Stomach (tissue), 9 donors: ENCODE measurements around the gene NCMAP. TPM values are rescaled to one million over a fixed set of nuclear protein-coding genes. Genes with fewer than 3 reads are reported as not detected.

Experiments used
- DNase-seq, 2 donors: peaks; one replicate each; pipeline versions ENCODE4 v3.0.0 to v3.0.0-alpha.2; 2013 to 2019
- H3K27ac ChIP-seq, 5 donors: fragments of 200-600 bp in 4 of 5; sonication (generic) in 4 of 5; one replicate each; pipeline ENCODE4 v1.5.1; 2013 to 2019; ENCODE audit warnings: mild to moderate bottlenecking in 1 of 5, moderate library complexity in 1 of 5
- H3K27me3 ChIP-seq, 3 donors: fragments of 200-600 bp; sonication (generic); one replicate each; pipeline ENCODE4 v1.5.1; 2017 to 2019; ENCODE audit warnings: mixed run types in 1 of 3
- H3K36me3 ChIP-seq, 4 donors: fragments of 200-600 bp; sonication (generic); 1 replicate in 3 of 4; 2 replicates in 1 of 4; pipeline ENCODE4 v1.5.1; 2016 to 2019
- H3K4me1 ChIP-seq, 4 donors: fragments of 200-600 bp; sonication (generic); one replicate each; pipeline ENCODE4 v1.5.1; 2016 to 2019
- H3K4me3 ChIP-seq, 4 donors: fragments of 200-600 bp; sonication (generic) in 3 of 4; one replicate each; pipeline ENCODE4 v1.5.1; 2016 to 2019; ENCODE audit warnings: mild to moderate bottlenecking in 1 of 4
- H3K9me3 ChIP-seq, 4 donors: fragments of 200-600 bp; sonication (generic); one replicate each; pipeline ENCODE4 v1.5.1; 2016 to 2019
- EP300 ChIP-seq: sonication (generic); formaldehyde crosslinking; IDR thresholded peaks from one replicate; pipeline ENCODE4 v1.6.1; 2017; ENCODE audit warnings: antibody characterized with exemption
- POLR2A ChIP-seq, 4 donors: fragments of 450-650 bp; IDR thresholded peaks; one replicate each; pipeline ENCODE4 v1.6.1; 2016; ENCODE audit warnings: antibody characterized with exemption in 4 of 4, control low read depth in 2 of 4, mild to moderate bottlenecking in 1 of 4, moderate library complexity in 1 of 4
- POLR2AphosphoS5 ChIP-seq, 3 donors: sonication (generic); formaldehyde crosslinking; IDR thresholded peaks; one replicate each; pipeline ENCODE4 v1.6.1; 2016; ENCODE audit warnings: antibody characterized with exemption in 3 of 3
- WGBS, 5 donors: extraction: QIAGEN DNeasy Blood & Tissue Kit in 3 of 5; methylation state at CpG; one replicate each; pipeline versions ENCODE4 v1.1.5 to v1.1.7; 2013 to 2018; 5-methylcytosine and 5-hydroxymethylcytosine counted together
- intact Hi-C: fragments of 100-400 bp; cut with DNase I; formaldehyde crosslinking; loops from one replicate; pipeline ENCODE4 v1.15.1; 2023; ENCODE audit warnings: low total_unique reads
- polyA plus RNA-seq, 3 donors: library from polyadenylated mRNA; stranded (reverse); fragments of 200-250 nt; gene quantifications; one replicate each; pipeline ENCODE4 v1.2.3, GENCODE V29; 2013
- total RNA-seq, 5 donors: library from RNA; depleted of rRNA; stranded (reverse); fragments of >200 nt; gene quantifications; one replicate each; pipeline versions ENCODE4 v1.1.0 to v1.2.3, GENCODE V29; 2014 to 2016
- TF ChIP-seq, protein P1 (sequence below), 7 experiments: fragments of 450-650 bp in 4 of 7; fragments of 200-600 bp in 3 of 7; sonication (generic) in 3 of 7; IDR thresholded peaks; one replicate each; pipeline ENCODE4 v1.5.1; 2016 to 2019; ENCODE audit warnings: antibody characterized with exemption in 7 of 7, control low read depth in 2 of 7, mild to moderate bottlenecking in 1 of 7
- donor health status: healthy with polysubstance abuse.
- donor health status: Bipolar disorder and iron deficiency.
- donor health status: healthy.

The NCMAP gene
- total and polyA plus RNA-seq, 8 donors: 0.29 to 9.3 (median 4.1) TPM

DNA sequence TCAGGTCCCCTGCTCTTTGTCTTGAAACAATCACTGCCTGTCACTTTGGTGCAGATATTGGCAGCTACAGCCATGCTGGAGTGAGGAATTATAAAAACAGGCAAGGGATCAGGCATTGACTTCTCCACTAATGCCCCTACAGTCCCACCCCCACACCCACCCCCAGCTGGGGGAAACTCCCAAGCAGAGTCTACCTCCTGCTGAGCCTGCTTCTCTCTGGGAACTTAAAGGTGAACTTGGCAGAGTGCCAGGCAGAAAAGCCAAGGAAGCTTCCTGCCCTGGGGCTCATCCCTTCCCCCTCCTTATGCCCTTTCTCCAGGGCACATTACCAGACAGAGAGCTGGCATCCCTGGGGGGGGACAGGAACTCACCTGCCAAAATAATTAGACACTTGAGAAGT lies 6.7 kb downstream of the NCMAP start:
- H3K27me3 ChIP-seq: peaks cover 0 to 8% (median 0%) of the 10 kb centered on the region in 3 donors
- TF ChIP-seq POLR2A (IDR thresholded peaks at IDR 0.05) (no peak), POLR2AphosphoS5 (IDR thresholded peaks at IDR 0.05) (no peak), EP300 (no peak)
- TF ChIP-seq, protein P1, sequence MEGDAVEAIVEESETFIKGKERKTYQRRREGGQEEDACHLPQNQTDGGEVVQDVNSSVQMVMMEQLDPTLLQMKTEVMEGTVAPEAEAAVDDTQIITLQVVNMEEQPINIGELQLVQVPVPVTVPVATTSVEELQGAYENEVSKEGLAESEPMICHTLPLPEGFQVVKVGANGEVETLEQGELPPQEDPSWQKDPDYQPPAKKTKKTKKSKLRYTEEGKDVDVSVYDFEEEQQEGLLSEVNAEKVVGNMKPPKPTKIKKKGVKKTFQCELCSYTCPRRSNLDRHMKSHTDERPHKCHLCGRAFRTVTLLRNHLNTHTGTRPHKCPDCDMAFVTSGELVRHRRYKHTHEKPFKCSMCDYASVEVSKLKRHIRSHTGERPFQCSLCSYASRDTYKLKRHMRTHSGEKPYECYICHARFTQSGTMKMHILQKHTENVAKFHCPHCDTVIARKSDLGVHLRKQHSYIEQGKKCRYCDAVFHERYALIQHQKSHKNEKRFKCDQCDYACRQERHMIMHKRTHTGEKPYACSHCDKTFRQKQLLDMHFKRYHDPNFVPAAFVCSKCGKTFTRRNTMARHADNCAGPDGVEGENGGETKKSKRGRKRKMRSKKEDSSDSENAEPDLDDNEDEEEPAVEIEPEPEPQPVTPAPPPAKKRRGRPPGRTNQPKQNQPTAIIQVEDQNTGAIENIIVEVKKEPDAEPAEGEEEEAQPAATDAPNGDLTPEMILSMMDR (IDR thresholded peaks at IDR 0.05): no peak
- no peaks in the 10 kb centered on the region for H3K36me3 ChIP-seq
- no peak overlapping the region for H3K27ac ChIP-seq
- H3K4me1 ChIP-seq: peaks cover 4 to 28% (median 9%) of the 10 kb centered on the region in 4 donors
- intact Hi-C loops: no loop called here
- peak; percentile 32 to 76 for DNase-seq
- no peaks in the 10 kb centered on the region for H3K9me3 ChIP-seq
- no peak overlapping the region for H3K4me3 ChIP-seq

DNA sequence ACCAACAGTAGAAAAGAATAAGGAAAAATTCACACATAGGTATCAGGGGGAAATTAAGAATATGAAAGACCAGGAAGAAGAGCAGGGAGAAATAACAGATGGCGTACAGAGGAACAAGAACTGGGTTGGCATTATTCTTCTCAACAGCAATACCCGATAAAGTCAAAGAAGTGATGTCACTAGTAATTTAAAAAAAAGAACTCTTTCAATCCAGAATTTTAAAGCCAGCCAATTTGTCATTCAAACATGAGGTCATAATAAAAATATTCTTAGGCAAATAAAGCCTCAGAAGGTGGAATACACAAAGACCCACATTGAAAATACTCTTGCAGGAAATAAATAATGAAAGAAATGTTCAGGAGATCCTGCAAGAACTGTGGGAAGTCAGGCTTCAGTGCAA lies 8.8 kb downstream of the NCMAP start:
- H3K9me3 ChIP-seq: no peaks in the 10 kb centered on the region
- H3K27ac ChIP-seq: peak overlapping the region in 2 of 5 donors; percentile 41 to 55
- peaks cover 10 to 27% (median 13%) of the 10 kb centered on the region in 4 donors for H3K4me1 ChIP-seq
- H3K27me3 ChIP-seq: no peaks in the 10 kb centered on the region
- no peak for TF ChIP-seq EP300
- TF ChIP-seq POLR2AphosphoS5 (IDR thresholded peaks at IDR 0.05): no peak
- TF ChIP-seq POLR2A (IDR thresholded peaks at IDR 0.05): no peak
- TF ChIP-seq, protein P1 (IDR thresholded peaks at IDR 0.05): no peak
- DNase-seq: no peak
- intact Hi-C loops: no loop called here
- WGBS, 5 donors: 36 to 61% (median 58%) methylated on average over 2 of the region's 2 CpGs
- H3K36me3 ChIP-seq: no peaks in the 10 kb centered on the region
- H3K4me3 ChIP-seq: no peak overlapping the region

DNA sequence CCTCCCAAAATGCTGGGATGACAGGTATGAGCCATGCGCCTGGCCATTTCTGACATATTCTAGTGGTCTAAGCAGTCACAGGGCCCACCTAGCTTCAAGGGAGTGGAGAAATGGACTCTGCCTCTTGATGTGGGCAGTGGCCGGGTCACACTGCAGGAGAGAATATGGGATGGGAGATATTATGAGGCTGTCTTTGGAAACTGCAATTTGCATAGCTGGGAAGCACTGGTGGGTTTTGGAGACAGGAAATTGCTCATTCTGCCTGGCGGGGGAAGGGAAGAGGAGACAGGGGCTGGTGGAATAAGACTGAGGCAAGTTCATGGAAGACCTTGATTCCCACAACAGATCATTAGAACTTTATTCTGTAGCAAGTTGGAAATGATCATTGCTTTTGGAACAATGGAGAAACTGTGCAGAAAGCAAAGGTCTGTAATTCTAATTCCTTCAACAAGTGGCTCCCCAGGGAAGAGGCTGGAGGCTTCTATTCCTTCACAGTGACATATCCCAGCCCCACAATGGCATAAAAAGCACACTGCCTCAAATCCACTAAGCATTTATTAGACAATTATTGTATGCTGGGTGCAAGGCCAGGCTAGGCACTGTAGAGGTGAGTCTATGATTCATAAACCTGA lies 10.5 kb downstream of the NCMAP start:
- 82 to 93% (median 89%) methylated on average over 3 of the region's 3 CpGs for WGBS, 5 donors
- Histone ChIP-seq H3K9me3 (no peaks in the 10 kb centered on the region), H3K27ac (peak overlapping the region in 1 of 5 donors; percentile 85), H3K36me3 (no peaks in the 10 kb centered on the region), H3K4me3 (no peak overlapping the region), H3K27me3 (no peaks in the 10 kb centered on the region), H3K4me1 (peaks cover 10 to 27% (median 13%) of the 10 kb centered on the region in 4 donors)
- DNase-seq: no peak
- no peak for TF ChIP-seq POLR2A (IDR thresholded peaks at IDR 0.05)
- TF ChIP-seq EP300: no peak
- TF ChIP-seq POLR2AphosphoS5 (IDR thresholded peaks at IDR 0.05): no peak
- TF ChIP-seq, protein P1 (IDR thresholded peaks at IDR 0.05): no peak
- intact Hi-C loops: no loop called here

DNA sequence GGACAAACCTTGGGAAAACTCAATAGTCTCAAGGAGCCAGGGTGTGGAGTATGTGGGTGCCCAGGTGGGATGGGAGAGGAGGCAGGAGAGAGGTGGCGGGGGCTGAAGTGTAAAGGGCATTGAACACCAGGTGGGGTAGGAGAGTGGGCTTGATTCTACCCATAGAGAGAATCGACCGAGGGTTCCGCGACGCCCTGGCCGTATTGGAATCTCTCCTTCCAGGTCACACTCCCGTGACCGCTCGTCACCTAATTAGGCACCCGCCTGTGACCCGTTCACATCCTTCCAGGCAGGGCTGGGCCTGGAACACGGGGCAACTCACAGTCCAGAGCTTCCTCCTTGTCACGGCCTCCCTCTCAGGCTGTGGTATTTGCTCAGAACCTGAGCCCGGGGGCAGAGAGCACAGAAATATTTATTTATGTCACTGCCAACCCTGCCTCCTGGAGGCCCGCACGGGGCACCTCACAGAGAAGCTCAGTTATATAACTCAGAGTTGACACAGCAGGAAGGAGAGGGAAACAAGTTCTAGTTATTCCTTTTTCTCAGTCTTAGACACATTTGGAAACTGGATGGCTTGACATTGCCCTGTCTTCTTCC lies 12.0 kb downstream of the NCMAP start:
- 18 to 42% (median 23%) methylated on average over 17 of the region's 17 CpGs for WGBS, 5 donors
- TF ChIP-seq POLR2AphosphoS5 (IDR thresholded peaks at IDR 0.05) (peak in 2 of 3 donors; percentile 42 to 53), POLR2A (IDR thresholded peaks at IDR 0.05) (no peak), EP300 (no peak)
- TF ChIP-seq, protein P1 (IDR thresholded peaks at IDR 0.05): peak in 1 of 7 experiments; percentile 48
- peak overlapping the region; percentile 75 to 85 (median 79) for H3K27ac ChIP-seq
- no peak overlapping the region for H3K4me3 ChIP-seq
- intact Hi-C loops: no loop called here
- DNase-seq: peak; percentile 87 to 94
- H3K4me1 ChIP-seq: peaks cover 10 to 32% (median 17%) of the 10 kb centered on the region in 4 donors
- H3K9me3 ChIP-seq: no peaks in the 10 kb centered on the region
- H3K36me3 ChIP-seq: no peaks in the 10 kb centered on the region
- no peaks in the 10 kb centered on the region for H3K27me3 ChIP-seq
